ENCODE results near the gene FAM135A. TPM values are rescaled to one million over a fixed set of nuclear protein-coding genes. Genes with fewer than 3 reads are reported as not detected.

FAM135A gene
- total and polyA plus RNA-seq, 2 of the 4 experiments (the other 2 are of a cell fraction): 2.2 to 7.9 TPM

- Histone ChIP-seq H3K9me1 (ENCODE audit: insufficient read depth, low read length) (no peaks in the 10 kb centered on the region), H4K5ac (ENCODE audit: low read depth, low read length) (no peak overlapping the region), H2AK9ac (replicated peaks; ENCODE audit: low read depth, low read length, poor library complexity) (no peak overlapping the region), H3K36me3 (ENCODE audit: control insufficient read depth, insufficient read depth, low read length) (no peaks in the 10 kb centered on the region), H3K79me1 (ENCODE audit: low read depth in 1 of 2, low read length in 2 of 2) (no peaks in the 10 kb centered on the region), H3K23ac (ENCODE audit: low read depth, low read length) (no peak overlapping the region), H2BK120ac (ENCODE audit: low read depth, low read length) (no peak overlapping the region), H2AK5ac (ENCODE audit: low read depth, low read length) (no peak overlapping the region), H3K56ac (ENCODE audit: extremely low read depth, insufficient read depth, low read length) (no peak overlapping the region), H3K9ac (ENCODE audit: low read depth, low read length) (no peak overlapping the region), H2BK5ac (ENCODE audit: low read depth, low read length, poor library complexity, severe bottlenecking) (no peak overlapping the region), H3K9me3 (ENCODE audit: control insufficient read depth, insufficient read depth, low read length) (no peaks in the 10 kb centered on the region), H3K4me2 (ENCODE audit: low read depth, low read length) (no peak overlapping the region), H3K14ac (replicated peaks; ENCODE audit: low read depth, low read length) (no peak overlapping the region), H3K4me3 (ENCODE audit: insufficient read depth, low read depth, low read length) (no peak overlapping the region), H3K18ac (ENCODE audit: low read depth, low read length) (no peak overlapping the region), H2BK15ac (ENCODE audit: low read depth, low read length) (no peak overlapping the region), H3K4me1 (ENCODE audit: control insufficient read depth, insufficient read depth, low read length) (no peaks in the 10 kb centered on the region), H2BK20ac (ENCODE audit: low read depth, low read length) (no peak overlapping the region), H2AFZ (replicated peaks; ENCODE audit: low read length, poor library complexity) (no peak overlapping the region), H3K27ac (ENCODE audit: insufficient read depth, low read length) (no peak overlapping the region), H3K4ac (ENCODE audit: low read depth, low read length) (no peak overlapping the region), H4K91ac (ENCODE audit: insufficient read depth, low read depth, low read length) (no peak overlapping the region), H4K20me1 (ENCODE audit: insufficient read depth, low read length) (no peaks in the 10 kb centered on the region), H3K27me3 (ENCODE audit: control insufficient read depth, insufficient read depth, low read length) (0 out of 2 replicates have a peak, but pooled peaks cover 1% of the 10 kb centered on the region), H4K8ac (ENCODE audit: low read depth in 2 of 2, low read length in 2 of 2) (no peak overlapping the region)
- ChIA-PET POLR2A (ENCODE audit: unreplicated experiment) (no interaction called here), CTCF (interaction anchor here (1.0 kb wide), 1 partner anchor 9 kb away, joined by 5 read pairs; no protein-coding TSS in a partner anchor)
- TF ChIP-seq RCOR1 (IDR thresholded peaks at IDR 0.05; ENCODE audit: insufficient replicate concordance, low read length) (no peak), NFE2L2 (IDR thresholded peaks at IDR 0.05; ENCODE audit: low read depth, low read length) (no peak), SMC3 (IDR thresholded peaks at IDR 0.05; ENCODE audit: low read depth, low read length) (no peak), ELK1 (IDR thresholded peaks at IDR 0.05; ENCODE audit: borderline replicate concordance, low read depth, low read length) (no peak), MXI1 (IDR thresholded peaks at IDR 0.05; ENCODE audit: borderline replicate concordance, low read depth, low read length) (no peak), CHD1 (IDR thresholded peaks at IDR 0.05; ENCODE audit: low read depth, low read length) (no peak), MAZ (IDR thresholded peaks at IDR 0.05; ENCODE audit: borderline replicate concordance, low read depth, low read length) (no peak), POLR2A (IDR thresholded peaks at IDR 0.05; ENCODE audit: low read depth, low read length) (no peak)
- no peak for ATAC-seq (ENCODE audit: low read depth)
- in situ Hi-C loops (cut with MboI; ENCODE audit: low sequenced_read_pairs) (no loop called here), intact Hi-C loops (cut with micrococcal nuclease) (no loop called here), dilution Hi-C loops (cut with HindIII; ENCODE audit: low sequenced_read_pairs, unreplicated experiment) (no loop called here)
- no CpG with 5 or more reads among the region's 5 CpGs for WGBS, 2 experiments (ENCODE audit: extremely low coverage in 2 of 2, insufficient read length in 1 of 2)
- DNase-seq: no peak
- no TSS peak for BruUV-seq (replicated peaks)
Observed at GRCh38 chr6:70380252-70380651, 33.1 kb upstream of the FAM135A start.

All from IMR-90 (cell line).